Right atrium auricular region (tissue), 2 donors: ENCODE data around the gene PLEKHM2. TPM values are rescaled to one million over a fixed set of nuclear protein-coding genes. Genes with fewer than 3 reads are reported as not detected.

Experiments
- DNase-seq: peaks from one replicate; pipeline ENCODE4 v3.0.0-alpha.2; 2019; ENCODE audit warnings: low spot score
- H3K27ac ChIP-seq, 2 donors: fragments of 200-600 bp; sonication (generic); 1 replicate in 1 of 2; 2 replicates in 1 of 2; pipeline ENCODE4 v1.5.1; 2016 to 2019
- H3K27me3 ChIP-seq, 2 donors: fragments of 200-600 bp; sonication (generic); one replicate each; pipeline versions ENCODE4 v1.5.1 to v1.6.0; 2017 to 2019
- H3K36me3 ChIP-seq: fragments of 200-600 bp; sonication (generic); one replicate; pipeline ENCODE4 v1.5.1; 2016
- H3K4me1 ChIP-seq, 2 donors: fragments of 200-600 bp; sonication (generic); one replicate each; pipeline versions ENCODE4 v1.5.1 to v1.6.0; 2017 to 2019
- H3K4me3 ChIP-seq, 2 donors: fragments of 200-600 bp; sonication (generic); 1 replicate in 1 of 2; 2 replicates in 1 of 2; pipeline ENCODE4 v1.5.1; 2017 to 2019; ENCODE audit warnings: mild to moderate bottlenecking in 1 of 2, moderate library complexity in 1 of 2
- H3K9me3 ChIP-seq, 2 donors: fragments of 200-600 bp; sonication (generic); one replicate each; pipeline ENCODE4 v1.5.1; 2019
- CTCF ChIP-seq, 2 donors: fragments of 200-600 bp; sonication (generic); IDR thresholded peaks; one replicate each; pipeline ENCODE4 v1.5.1; 2019; ENCODE audit warnings: antibody characterized with exemption in 2 of 2
- total RNA-seq, 2 donors: library from RNA; depleted of rRNA; stranded (reverse); fragments of >200 nt; gene quantifications; one replicate each; pipeline ENCODE4 v1.1.0, GENCODE V29; 2016

The PLEKHM2 gene
- total RNA-seq, 2 donors from 2014 or later = 53.6 to 78.1 TPM

GRCh38 chr1:15705184-15705566 is 21.1 kb downstream of the PLEKHM2 start:
- Histone ChIP-seq H3K27ac (peak overlapping the region; percentile 80 to 88), H3K27me3 (no peaks in the 10 kb centered on the region), H3K4me1 (peaks cover 0 to 78% of the 10 kb centered on the region in 2 donors), H3K4me3 (no peak overlapping the region), H3K36me3 (no peaks in the 10 kb centered on the region), H3K9me3 (no peaks in the 10 kb centered on the region)
- TF ChIP-seq CTCF (IDR thresholded peaks at IDR 0.05) = no peak
- no peak for DNase-seq

- no peaks in the 10 kb centered on the region for H3K9me3 ChIP-seq
- peak overlapping the region; percentile 32 to 58 for H3K27ac ChIP-seq
- TF ChIP-seq CTCF (IDR thresholded peaks at IDR 0.05) = no peak
- H3K27me3 ChIP-seq = no peaks in the 10 kb centered on the region
- no peak overlapping the region for H3K4me3 ChIP-seq
- no peak for DNase-seq
- peaks cover 0 to 69% of the 10 kb centered on the region in 2 donors for H3K4me1 ChIP-seq
- no peaks in the 10 kb centered on the region for H3K36me3 ChIP-seq
Observed at GRCh38 chr1:15706751-15707150, 22.6 kb downstream of the PLEKHM2 start.

GRCh38 chr1:15707239-15707925 is 23.3 kb downstream of the PLEKHM2 start:
- Histone ChIP-seq H3K36me3 (no peaks in the 10 kb centered on the region), H3K27me3 (no peaks in the 10 kb centered on the region), H3K4me3 (no peak overlapping the region), H3K9me3 (no peaks in the 10 kb centered on the region), H3K27ac (peak overlapping the region; percentile 32 to 58), H3K4me1 (peaks cover 0 to 69% of the 10 kb centered on the region in 2 donors)
- no peak for TF ChIP-seq CTCF (IDR thresholded peaks at IDR 0.05)
- DNase-seq = no peak

DNA sequence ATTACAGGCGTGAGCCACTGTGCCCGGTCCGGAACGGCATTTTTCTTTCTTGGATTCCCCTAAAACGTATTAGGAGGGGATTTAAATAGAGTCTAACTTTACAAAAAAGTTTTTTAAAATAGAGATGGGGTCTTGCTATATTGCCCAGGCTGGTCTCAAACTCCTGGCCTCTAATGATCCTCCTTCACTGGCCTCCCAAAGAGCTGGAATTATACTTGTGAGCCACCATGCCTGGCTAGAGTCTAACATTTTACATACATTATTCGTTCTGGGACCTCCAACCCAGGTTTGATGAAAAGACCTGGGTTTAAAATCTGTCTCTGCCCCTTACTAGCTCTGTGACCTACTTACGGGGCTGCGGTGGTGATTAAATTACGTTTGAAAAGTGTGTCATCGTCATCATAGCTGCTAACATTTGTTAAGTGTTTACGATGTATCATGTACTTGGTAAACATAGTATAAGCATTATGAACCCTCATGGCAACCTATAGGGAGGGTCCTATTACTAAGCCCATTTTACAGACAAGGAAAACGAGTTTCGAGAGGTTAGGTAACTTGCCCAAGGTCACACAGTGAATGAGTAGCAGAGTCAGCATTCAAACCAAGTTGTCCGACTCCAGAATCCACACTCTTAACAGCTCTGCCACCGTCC is 24.5 kb downstream of the PLEKHM2 start:
- H3K27ac ChIP-seq = peak overlapping the region in 1 of 2 donors; percentile 58
- H3K4me1 ChIP-seq = peaks cover 0 to 65% of the 10 kb centered on the region in 2 donors

GRCh38 chr1:15709226-15709625 is 25.1 kb downstream of the PLEKHM2 start:
- no peak overlapping the region for H3K4me3 ChIP-seq
- no peaks in the 10 kb centered on the region for H3K27me3 ChIP-seq
- no peaks in the 10 kb centered on the region for H3K9me3 ChIP-seq
- H3K36me3 ChIP-seq = no peaks in the 10 kb centered on the region
- no peak for TF ChIP-seq CTCF (IDR thresholded peaks at IDR 0.05)
- no peak for DNase-seq
- H3K27ac ChIP-seq = no peak overlapping the region
- H3K4me1 ChIP-seq = peaks cover 0 to 65% of the 10 kb centered on the region in 2 donors

More for the DNA sequence above, 24.5 kb downstream of the PLEKHM2 start:
- Histone ChIP-seq H3K27me3 (no peaks in the 10 kb centered on the region), H3K9me3 (no peaks in the 10 kb centered on the region), H3K36me3 (no peaks in the 10 kb centered on the region), H3K4me3 (no peak overlapping the region)
- no peak for TF ChIP-seq CTCF (IDR thresholded peaks at IDR 0.05)
- no peak for DNase-seq
